Effector memory CD4-positive, alpha-beta T cell (primary cell): Measurements from ENCODE around the gene NKX2-8.

ENCODE experiments used
- DNase-seq, 3 donors: peaks; one replicate each; pipeline ENCODE4 v3.0.0-alpha.2; 2020
- H3K27ac ChIP-seq: 2 replicates; pipeline ENCODE4 v1.7.0; 2013; ENCODE audit warnings: mild to moderate bottlenecking, low read length, moderate library complexity; ENCODE audit not compliant: insufficient read depth, poor library complexity, severe bottlenecking
- H3K27me3 ChIP-seq: replicated peaks from 2 replicates; pipeline ENCODE4 v1.7.0; 2013; ENCODE audit warnings: mild to moderate bottlenecking, low read length; ENCODE audit not compliant: insufficient read depth, control insufficient read depth, poor library complexity, severe bottlenecking
- H3K36me3 ChIP-seq: 2 replicates; pipeline ENCODE4 v1.7.0; 2013; ENCODE audit warnings: mild to moderate bottlenecking, low read length, moderate library complexity; ENCODE audit not compliant: control insufficient read depth, insufficient read depth
- H3K4me1 ChIP-seq: 2 replicates; pipeline ENCODE4 v1.7.0; 2013; ENCODE audit warnings: low read length, mild to moderate bottlenecking; ENCODE audit not compliant: control insufficient read depth, insufficient read depth, poor library complexity, severe bottlenecking
- H3K4me3 ChIP-seq: 2 replicates; pipeline ENCODE4 v1.7.0; 2013; ENCODE audit warnings: low read length, low read depth, mild to moderate bottlenecking; ENCODE audit not compliant: insufficient read depth, poor library complexity, severe bottlenecking
- H3K9me3 ChIP-seq: 2 replicates; pipeline ENCODE4 v1.7.0; 2013; ENCODE audit warnings: mild to moderate bottlenecking, low read length, moderate library complexity; ENCODE audit not compliant: control insufficient read depth
- total RNA-seq, 3 donors: gene quantifications; one replicate each; lab custom pipeline; 2026; lab: John Stamatoyannopoulos, UW

NKX2-8 gene
- total RNA-seq: 0 reads per million in 3 donors

DNA sequence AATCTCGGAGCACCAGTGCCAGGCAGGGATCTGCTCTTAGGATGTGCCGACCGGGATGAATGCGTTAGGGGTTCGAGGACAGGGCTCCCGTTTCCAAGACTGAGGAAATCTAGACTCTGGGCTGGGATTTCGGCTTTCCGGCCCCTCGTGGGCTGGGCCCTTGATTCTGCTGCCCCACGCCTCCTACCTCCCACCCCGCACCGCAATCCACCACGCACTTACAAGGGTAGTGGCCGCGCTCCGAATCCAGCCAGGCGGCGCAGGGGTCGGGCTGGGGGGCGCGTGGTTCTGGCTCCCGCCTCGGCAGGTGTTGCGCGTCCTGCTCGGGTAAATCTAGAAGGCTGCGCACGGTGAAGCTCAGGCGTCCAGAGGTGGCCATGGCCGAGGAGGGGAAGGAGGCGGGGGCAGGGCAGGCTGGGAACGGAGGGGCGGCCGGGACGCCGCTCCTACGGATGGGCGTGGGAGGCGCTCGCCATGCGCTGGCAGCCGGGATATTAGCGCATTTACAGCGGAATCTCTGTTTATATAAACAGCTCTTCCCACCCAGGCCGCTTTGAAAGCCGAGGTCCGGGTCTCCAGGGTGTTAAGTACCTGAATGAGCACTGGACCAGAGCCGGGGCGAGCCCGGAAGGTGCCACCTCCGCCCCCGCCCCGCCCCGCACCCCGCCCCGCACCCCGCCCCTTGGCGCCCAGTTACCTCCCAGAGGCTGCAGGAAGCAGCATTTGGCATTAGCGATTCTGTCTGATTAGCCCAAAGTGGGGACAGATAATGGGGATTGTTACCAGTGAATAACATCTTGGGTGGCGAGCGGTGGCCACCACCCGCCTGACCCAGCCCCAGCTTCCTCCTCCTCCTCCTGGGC is at the start of gene NKX2-8:
Gene NKX2-8, minus strand, starts transcription at position 604 of the 863 bp plus-strand sequence. Its CDS starts 225 bp downstream, at position 379.
- no peaks in the 10 kb centered on the region for H3K9me3 ChIP-seq
- no peak within 1 kb of the TSS for H3K27ac ChIP-seq
- H3K4me1 ChIP-seq: no peaks in the 10 kb centered on the region
- DNase-seq: no peak
- H3K27me3 ChIP-seq: peaks cover 19% of the 10 kb centered on the region
- no peak within 1 kb of the TSS for H3K4me3 ChIP-seq
- H3K36me3 ChIP-seq: no peaks in the 10 kb centered on the region

DNA sequence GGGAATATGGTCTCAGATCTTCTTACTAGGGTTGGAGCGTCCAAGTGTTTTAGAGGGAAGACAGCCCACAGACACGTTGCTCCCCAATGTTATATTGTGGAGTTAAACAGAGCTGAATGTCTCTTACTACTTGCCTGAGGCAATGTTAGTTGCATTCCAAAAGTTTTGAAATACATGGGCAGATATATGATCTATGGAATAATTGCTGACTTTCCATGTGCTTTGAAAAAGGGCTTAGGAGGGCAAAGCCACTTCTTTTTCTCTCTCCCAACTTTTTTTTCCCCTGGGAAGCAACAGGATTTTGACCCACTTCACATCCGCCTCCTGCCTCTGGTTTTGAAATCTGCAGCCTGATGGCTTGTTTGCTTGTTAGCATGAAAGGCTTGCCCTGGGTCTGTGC is 45.6 kb upstream of the NKX2-8 start:
- no peaks in the 10 kb centered on the region for H3K36me3 ChIP-seq

GRCh38 chr14:36626151-36626550 is 43.7 kb upstream of the NKX2-8 start:
- H3K27ac ChIP-seq: no peak overlapping the region
- no peaks in the 10 kb centered on the region for H3K4me1 ChIP-seq
- DNase-seq: no peak
- H3K4me3 ChIP-seq: no peak overlapping the region
- H3K36me3 ChIP-seq: no peaks in the 10 kb centered on the region
- H3K27me3 ChIP-seq: no peaks in the 10 kb centered on the region
- H3K9me3 ChIP-seq: no peaks in the 10 kb centered on the region

More for the DNA sequence above, 45.6 kb upstream of the NKX2-8 start:
- Histone ChIP-seq H3K27ac (no peak overlapping the region), H3K27me3 (no peaks in the 10 kb centered on the region), H3K4me3 (no peak overlapping the region), H3K4me1 (no peaks in the 10 kb centered on the region), H3K9me3 (no peaks in the 10 kb centered on the region)
- DNase-seq: no peak

DNA sequence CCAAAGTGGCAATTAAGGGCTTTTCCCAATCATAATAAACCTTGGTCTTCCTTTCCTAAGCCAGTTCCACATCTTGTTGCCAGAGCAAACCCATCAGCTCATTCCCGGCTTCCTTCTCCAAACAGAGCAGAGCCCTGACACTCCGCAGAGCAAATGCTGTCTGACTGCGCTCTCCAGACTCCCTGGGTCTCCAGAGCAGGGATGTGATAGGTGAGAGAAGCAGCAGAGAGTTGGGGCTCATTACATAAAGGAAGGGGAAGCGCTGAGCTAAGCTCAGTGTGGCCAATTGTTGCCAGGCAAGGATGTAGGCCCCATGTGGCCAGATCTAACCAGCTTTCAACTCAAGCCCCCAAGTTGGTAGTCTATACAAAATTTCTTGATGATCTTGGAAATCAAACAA is 43.0 kb upstream of the NKX2-8 start:
- Histone ChIP-seq H3K4me1 (no peaks in the 10 kb centered on the region), H3K36me3 (no peaks in the 10 kb centered on the region), H3K4me3 (no peak overlapping the region), H3K27ac (no peak overlapping the region), H3K9me3 (no peaks in the 10 kb centered on the region), H3K27me3 (no peaks in the 10 kb centered on the region)
- no peak for DNase-seq

DNA sequence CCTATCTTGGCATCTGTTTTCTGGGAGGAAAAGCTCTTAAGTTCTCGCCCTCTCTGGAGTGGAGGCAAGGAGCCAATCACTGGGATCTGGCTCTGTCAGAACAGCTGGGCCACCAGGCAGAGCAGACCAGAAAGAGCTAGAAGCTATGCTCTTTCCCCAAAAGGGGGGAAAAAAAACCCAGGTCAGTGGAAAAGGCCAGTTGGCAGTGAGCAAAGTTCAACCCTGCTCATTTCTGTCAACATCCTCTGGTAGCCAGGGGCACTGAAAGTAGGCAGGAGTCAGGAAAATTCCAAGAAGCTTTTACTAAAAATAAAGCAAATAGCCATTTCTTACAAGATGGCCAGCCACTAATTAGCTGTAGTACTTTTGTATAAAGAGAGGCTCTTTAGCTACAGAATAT is 42.6 kb upstream of the NKX2-8 start:
- Histone ChIP-seq H3K36me3 (no peaks in the 10 kb centered on the region), H3K4me1 (no peaks in the 10 kb centered on the region)

GRCh38 chr14:36619853-36620252 is 37.4 kb upstream of the NKX2-8 start:
- H3K36me3 ChIP-seq: no peaks in the 10 kb centered on the region
- H3K9me3 ChIP-seq: no peaks in the 10 kb centered on the region
- H3K27me3 ChIP-seq: no peaks in the 10 kb centered on the region
- no peak for DNase-seq
- H3K4me3 ChIP-seq: no peak overlapping the region
- H3K27ac ChIP-seq: no peak overlapping the region
- H3K4me1 ChIP-seq: no peaks in the 10 kb centered on the region

More for the DNA sequence above, 42.6 kb upstream of the NKX2-8 start:
- H3K4me3 ChIP-seq: no peak overlapping the region
- no peak overlapping the region for H3K27ac ChIP-seq
- H3K9me3 ChIP-seq: no peaks in the 10 kb centered on the region
- no peaks in the 10 kb centered on the region for H3K27me3 ChIP-seq
- DNase-seq: no peak

GRCh38 chr14:36619131-36619530 is 36.7 kb upstream of the NKX2-8 start:
- Histone ChIP-seq H3K36me3 (no peaks in the 10 kb centered on the region), H3K9me3 (no peaks in the 10 kb centered on the region), H3K27ac (no peak overlapping the region), H3K27me3 (no peaks in the 10 kb centered on the region), H3K4me1 (no peaks in the 10 kb centered on the region), H3K4me3 (no peak overlapping the region)
- DNase-seq: no peak

DNA sequence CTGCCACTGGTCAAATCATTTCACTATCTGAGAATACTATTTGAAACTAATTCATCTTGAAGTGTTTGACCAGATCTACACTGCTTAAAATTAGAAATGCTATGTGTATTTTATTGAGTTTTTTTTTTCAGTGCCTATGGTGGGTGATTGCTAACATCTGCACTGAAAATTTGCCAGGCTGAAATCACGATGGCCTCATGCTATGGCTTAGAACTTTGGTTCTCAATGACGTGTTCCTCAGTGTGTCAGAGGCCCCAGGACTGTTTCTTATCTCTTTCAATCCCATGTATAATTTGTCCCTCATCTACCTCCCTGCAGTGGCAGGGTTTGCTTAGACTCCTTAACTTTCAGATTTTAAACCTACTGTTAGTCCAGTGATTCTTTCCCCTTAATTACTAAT is 36.2 kb upstream of the NKX2-8 start:
- Histone ChIP-seq H3K4me1 (no peaks in the 10 kb centered on the region), H3K27me3 (no peaks in the 10 kb centered on the region), H3K4me3 (no peak overlapping the region), H3K9me3 (no peaks in the 10 kb centered on the region), H3K36me3 (no peaks in the 10 kb centered on the region), H3K27ac (no peak overlapping the region)
- no peak for DNase-seq

DNA sequence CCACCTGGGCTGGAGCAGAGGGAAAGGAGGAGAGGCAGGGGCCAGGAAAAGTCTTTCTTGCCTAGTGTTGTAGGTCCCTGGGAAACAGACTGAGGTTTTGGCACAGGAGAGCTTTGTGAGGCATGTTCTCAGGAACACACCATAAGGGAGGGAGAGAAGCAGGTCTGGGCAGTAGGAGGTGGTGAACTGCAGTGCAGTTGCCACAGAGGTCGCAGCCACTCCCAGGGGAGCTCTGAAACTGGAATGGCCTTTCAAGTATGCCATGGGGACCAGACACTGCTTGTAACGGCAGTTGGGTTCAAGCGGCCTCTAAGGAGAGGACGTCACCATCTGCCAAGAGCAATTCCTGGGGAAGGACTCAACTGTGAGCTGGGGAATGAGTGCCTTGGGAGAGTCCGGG is 35.4 kb upstream of the NKX2-8 start:
- Histone ChIP-seq H3K27me3 (no peaks in the 10 kb centered on the region), H3K4me3 (no peak overlapping the region), H3K36me3 (no peaks in the 10 kb centered on the region), H3K9me3 (no peaks in the 10 kb centered on the region), H3K4me1 (no peaks in the 10 kb centered on the region), H3K27ac (no peak overlapping the region)
- DNase-seq: no peak

DNA sequence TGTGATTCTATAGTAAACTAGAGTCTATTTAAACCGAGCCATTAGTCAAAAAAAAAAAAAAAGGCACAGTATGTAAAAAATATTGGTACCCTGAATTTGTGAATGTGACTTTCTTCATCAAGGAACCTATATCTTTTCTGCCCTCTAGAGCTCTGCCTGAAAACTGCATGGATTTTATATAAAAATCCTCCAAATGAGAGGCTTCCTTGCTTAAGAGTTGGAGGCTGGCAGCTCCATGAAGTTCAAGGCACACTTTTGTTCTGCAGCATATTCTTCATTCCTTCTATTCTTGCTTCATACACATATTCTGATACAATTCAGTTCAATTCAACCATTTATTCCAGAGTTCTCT is 23.1 kb upstream of the NKX2-8 start:
- H3K4me3 ChIP-seq: no peak overlapping the region
- no peaks in the 10 kb centered on the region for H3K36me3 ChIP-seq
- H3K27me3 ChIP-seq: no peaks in the 10 kb centered on the region
- no peaks in the 10 kb centered on the region for H3K9me3 ChIP-seq
- no peak overlapping the region for H3K27ac ChIP-seq
- H3K4me1 ChIP-seq: no peaks in the 10 kb centered on the region
- DNase-seq: no peak
